Keratinocyte (primary cell): ENCODE results near the gene KLRF1. TPM values are rescaled to one million over a fixed set of nuclear protein-coding genes. Genes with fewer than 3 reads are reported as not detected.

Experiments
- DNase-seq: peaks from one replicate; pipeline ENCODE4 v3.0.0-alpha.2; 2011; ENCODE audit warnings: low read depth, missing footprints, low spot score
- FAIRE-seq: peaks from 2 replicates; lab custom pipeline; 2011; peaks lifted over from hg19 to GRCh38; lab: Jason Lieb, UNC
- H2AFZ ChIP-seq: 2 replicates; pipeline ENCODE4 v1.6.0; 2012; ENCODE audit warnings: low read length, control low read depth, inconsistent platforms; ENCODE audit not compliant: control insufficient read depth
- H3K27ac ChIP-seq: 2 replicates; pipeline ENCODE4 v1.5.1; 2011; ENCODE audit warnings: low read length; ENCODE audit not compliant: control insufficient read depth, insufficient read depth
- H3K27me3 ChIP-seq: 3 replicates; pipeline ENCODE4 v1.6.0; 2011; ENCODE audit warnings: low read length; ENCODE audit not compliant: control insufficient read depth, insufficient read depth; ENCODE audit errors: extremely low read depth
- H3K36me3 ChIP-seq, 2 experiments: 2 replicates in 1 of 2; 3 replicates in 1 of 2; pipeline ENCODE4 v1.5.1; 2011; ENCODE audit warnings: low read length in 2 of 2, mild to moderate bottlenecking in 1 of 2; ENCODE audit not compliant: control insufficient read depth in 2 of 2, insufficient read depth in 2 of 2; ENCODE audit errors: extremely low read depth in 1 of 2
- H3K4me1 ChIP-seq: 3 replicates; pipeline ENCODE4 v1.5.1; 2011; ENCODE audit warnings: low read length; ENCODE audit not compliant: control insufficient read depth, insufficient read depth; ENCODE audit errors: extremely low read depth
- H3K4me2 ChIP-seq: 3 replicates; pipeline ENCODE4 v1.6.0; 2011; ENCODE audit warnings: low read depth, low read length; ENCODE audit not compliant: control insufficient read depth, insufficient read depth; ENCODE audit errors: extremely low read depth
- H3K4me3 ChIP-seq, 3 experiments: fragments of 200-600 bp in 1 of 3; sonication (generic) in 1 of 3; 2 replicates in 2 of 3; 3 replicates in 1 of 3; pipeline ENCODE4 v1.5.1; 2011 to 2016; ENCODE audit warnings: low read length in 3 of 3, mild to moderate bottlenecking in 3 of 3, control low read depth in 2 of 3, inconsistent platforms in 1 of 3, low read depth in 1 of 3, mixed read lengths in 1 of 3, mixed run types in 1 of 3, moderate library complexity in 1 of 3; ENCODE audit not compliant: control insufficient read depth in 2 of 3, insufficient read depth in 2 of 3; ENCODE audit errors: extremely low read depth in 1 of 3
- H3K79me2 ChIP-seq: 2 replicates; pipeline ENCODE4 v1.6.0; 2012; ENCODE audit warnings: low read length; ENCODE audit not compliant: control insufficient read depth, insufficient read depth
- H3K9ac ChIP-seq: 3 replicates; pipeline ENCODE4 v1.6.0; 2011; ENCODE audit warnings: low read length; ENCODE audit not compliant: control insufficient read depth, insufficient read depth; ENCODE audit errors: extremely low read depth
- H3K9me1 ChIP-seq: 3 replicates; pipeline ENCODE4 v1.6.0; 2011; ENCODE audit warnings: low read length; ENCODE audit not compliant: control insufficient read depth, insufficient read depth; ENCODE audit errors: extremely low read depth
- H3K9me3 ChIP-seq: 2 replicates; pipeline ENCODE4 v1.5.1; 2012; ENCODE audit warnings: low read depth, low read length; ENCODE audit not compliant: control insufficient read depth
- H4K20me1 ChIP-seq: 3 replicates; pipeline ENCODE4 v1.6.0; 2011; ENCODE audit warnings: low read length; ENCODE audit not compliant: control insufficient read depth, insufficient read depth; ENCODE audit errors: extremely low read depth
- EZH2 ChIP-seq: IDR thresholded peaks from one replicate; pipeline ENCODE4 v1.6.1; 2012; ENCODE audit warnings: inconsistent platforms, mild to moderate bottlenecking, low read length, moderate library complexity
- dilution Hi-C: fragments of 300-500 bp; cut with MboI; formaldehyde crosslinking; loops from one replicate; pipeline ENCODE4 v1.7.0; 2020; ENCODE audit warnings: low sequenced_read_pairs; ENCODE audit not compliant: extremely low pct_ligation_motif_present
- polyA plus RNA-seq, 5 experiments: library from polyadenylated mRNA; depleted of rRNA in 3 of 5; stranded (reverse) in 3 of 5; stranded (forward) in 1 of 5; unstranded in 1 of 5; fragments of >200 nt; gene quantifications; 1 replicate in 1 of 5; 2 replicates in 3 of 5; 3 replicates in 1 of 5; pipeline versions ENCODE4 v1.2.1 to v1.2.3, GENCODE V29; 2011 to 2012; ENCODE audit warnings: missing spikeins in 2 of 5, low read depth in 1 of 5, low replicate concordance in 1 of 5
- TF ChIP-seq, protein P1 (sequence below), 3 experiments: IDR thresholded peaks in 1 of 3; conservative IDR thresholded peaks in 1 of 3; optimal IDR thresholded peaks in 1 of 3; 2 replicates in 2 of 3; 3 replicates in 1 of 3; pipeline versions ENCODE3 to v1.5.1; 2011; ENCODE audit warnings: low read length in 3 of 3, mild to moderate bottlenecking in 3 of 3, moderate library complexity in 2 of 3, control low read depth in 1 of 3, inconsistent platforms in 1 of 3; ENCODE audit not compliant: insufficient read depth in 2 of 3; ENCODE audit errors: extremely low read depth in 1 of 3

Gene KLRF1
- polyA plus RNA-seq, 1 donor (not counting 4 experiments of a cell fraction or from before 2014, with no cell fraction given), result 0.12 TPM

DNA sequence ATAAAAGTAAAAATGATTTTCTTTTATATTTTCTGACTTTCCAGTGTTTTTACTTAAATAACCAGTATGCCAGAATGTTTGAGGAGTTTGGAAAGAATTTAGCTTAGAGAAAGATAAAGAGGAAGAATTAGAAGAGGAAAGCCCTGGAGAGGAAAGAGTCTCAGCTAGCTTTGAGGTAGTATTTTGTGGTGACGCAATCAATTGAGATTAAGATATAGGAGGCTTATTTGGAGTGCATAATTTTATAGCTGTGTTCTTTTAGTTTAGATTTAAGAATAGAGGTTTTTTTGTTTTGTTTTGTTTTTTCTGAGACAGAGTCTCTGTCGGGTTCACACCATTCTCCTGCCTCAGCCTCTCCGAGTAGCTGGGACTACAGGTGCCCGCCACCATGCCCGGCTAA lies 23.8 kb downstream of the KLRF1 start:
- Histone ChIP-seq H3K9me1 (no peaks in the 10 kb centered on the region), H3K4me1 (no peaks in the 10 kb centered on the region), H3K9me3 (no peaks in the 10 kb centered on the region), H3K79me2 (no peaks in the 10 kb centered on the region), H4K20me1 (no peaks in the 10 kb centered on the region), H3K4me2 (no peak overlapping the region), H3K36me3 (peaks cover 0 to 3% of the 10 kb centered on the region in 2 experiments), H3K27ac (no peak overlapping the region), H2AFZ (no peak overlapping the region), H3K27me3 (no peaks in the 10 kb centered on the region), H3K4me3 (no peak overlapping the region), H3K9ac (no peak overlapping the region)
- dilution Hi-C loops, result no loop called here
- FAIRE-seq (no peak), DNase-seq (no peak)
- no peak for TF ChIP-seq EZH2
- TF ChIP-seq, protein P1, sequence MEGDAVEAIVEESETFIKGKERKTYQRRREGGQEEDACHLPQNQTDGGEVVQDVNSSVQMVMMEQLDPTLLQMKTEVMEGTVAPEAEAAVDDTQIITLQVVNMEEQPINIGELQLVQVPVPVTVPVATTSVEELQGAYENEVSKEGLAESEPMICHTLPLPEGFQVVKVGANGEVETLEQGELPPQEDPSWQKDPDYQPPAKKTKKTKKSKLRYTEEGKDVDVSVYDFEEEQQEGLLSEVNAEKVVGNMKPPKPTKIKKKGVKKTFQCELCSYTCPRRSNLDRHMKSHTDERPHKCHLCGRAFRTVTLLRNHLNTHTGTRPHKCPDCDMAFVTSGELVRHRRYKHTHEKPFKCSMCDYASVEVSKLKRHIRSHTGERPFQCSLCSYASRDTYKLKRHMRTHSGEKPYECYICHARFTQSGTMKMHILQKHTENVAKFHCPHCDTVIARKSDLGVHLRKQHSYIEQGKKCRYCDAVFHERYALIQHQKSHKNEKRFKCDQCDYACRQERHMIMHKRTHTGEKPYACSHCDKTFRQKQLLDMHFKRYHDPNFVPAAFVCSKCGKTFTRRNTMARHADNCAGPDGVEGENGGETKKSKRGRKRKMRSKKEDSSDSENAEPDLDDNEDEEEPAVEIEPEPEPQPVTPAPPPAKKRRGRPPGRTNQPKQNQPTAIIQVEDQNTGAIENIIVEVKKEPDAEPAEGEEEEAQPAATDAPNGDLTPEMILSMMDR (optimal IDR thresholded peaks at IDR 0.05 in 1 of 3, IDR thresholded peaks at IDR 0.05 in 1 of 3, conservative IDR thresholded peaks at IDR 0.05 in 1 of 3; ENCODE audit: extremely low read depth in 1 of 3, insufficient read depth in 2 of 3, low read length in 3 of 3), result no peak

DNA sequence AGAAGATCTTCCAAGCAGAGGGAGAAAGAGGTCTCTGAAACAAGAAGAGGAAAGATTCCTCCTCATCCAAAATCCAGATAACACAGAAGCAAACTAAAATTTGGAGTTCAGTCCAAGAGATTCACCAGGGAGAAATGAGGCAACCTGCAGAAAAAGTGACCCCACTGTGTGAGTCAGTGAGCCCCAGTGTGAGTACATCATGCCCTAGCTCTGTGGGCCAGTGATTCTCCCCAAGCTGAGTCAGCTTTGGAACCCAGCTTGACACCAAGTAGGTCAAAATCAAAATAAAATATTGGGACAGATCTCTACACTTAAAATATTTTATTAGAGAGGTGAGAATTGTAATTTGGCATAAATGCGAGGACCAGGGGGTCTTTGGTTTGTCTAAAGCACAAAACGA lies 24.6 kb downstream of the KLRF1 start:
- dilution Hi-C loops, result no loop called here
- no peak for TF ChIP-seq EZH2
- TF ChIP-seq, protein P1 (optimal IDR thresholded peaks at IDR 0.05 in 1 of 3, IDR thresholded peaks at IDR 0.05 in 1 of 3, conservative IDR thresholded peaks at IDR 0.05 in 1 of 3; ENCODE audit: extremely low read depth in 1 of 3, insufficient read depth in 2 of 3, low read length in 3 of 3), result no peak

More for the DNA sequence above, 24.6 kb downstream of the KLRF1 start:
- Histone ChIP-seq H3K9me1 (no peaks in the 10 kb centered on the region), H3K4me1 (no peaks in the 10 kb centered on the region), H3K9me3 (no peaks in the 10 kb centered on the region), H3K27me3 (no peaks in the 10 kb centered on the region), H3K27ac (no peak overlapping the region), H3K79me2 (no peaks in the 10 kb centered on the region), H3K36me3 (peaks cover 0 to 4% of the 10 kb centered on the region in 2 experiments), H3K4me2 (no peak overlapping the region), H4K20me1 (no peaks in the 10 kb centered on the region), H2AFZ (no peak overlapping the region), H3K4me3 (no peak overlapping the region), H3K9ac (no peak overlapping the region)
- no peak for FAIRE-seq
- no peak for DNase-seq
